Stomach (tissue), 9 donors: ENCODE measurements around the gene ACAP2. TPM values are rescaled to one million over a fixed set of nuclear protein-coding genes. Genes with fewer than 3 reads are reported as not detected.
A peak's percentile ranks its signal among the peaks of the same experiment; 100 is the strongest.

ENCODE experiments used
- DNase-seq, 2 donors: peaks; one replicate each; pipeline versions ENCODE4 v3.0.0 to v3.0.0-alpha.2; 2013 to 2019
- H3K27ac ChIP-seq, 5 donors: fragments of 200-600 bp in 4 of 5; sonication (generic) in 4 of 5; one replicate each; pipeline ENCODE4 v1.5.1; 2013 to 2019; ENCODE audit warnings: mild to moderate bottlenecking in 1 of 5, moderate library complexity in 1 of 5
- H3K27me3 ChIP-seq, 3 donors: fragments of 200-600 bp; sonication (generic); one replicate each; pipeline ENCODE4 v1.5.1; 2017 to 2019; ENCODE audit warnings: mixed run types in 1 of 3
- H3K36me3 ChIP-seq, 4 donors: fragments of 200-600 bp; sonication (generic); 1 replicate in 3 of 4; 2 replicates in 1 of 4; pipeline ENCODE4 v1.5.1; 2016 to 2019
- H3K4me1 ChIP-seq, 4 donors: fragments of 200-600 bp; sonication (generic); one replicate each; pipeline ENCODE4 v1.5.1; 2016 to 2019
- H3K4me3 ChIP-seq, 4 donors: fragments of 200-600 bp; sonication (generic) in 3 of 4; one replicate each; pipeline ENCODE4 v1.5.1; 2016 to 2019; ENCODE audit warnings: mild to moderate bottlenecking in 1 of 4
- H3K9me3 ChIP-seq, 4 donors: fragments of 200-600 bp; sonication (generic); one replicate each; pipeline ENCODE4 v1.5.1; 2016 to 2019
- CTCF ChIP-seq, 7 experiments: fragments of 450-650 bp in 4 of 7; fragments of 200-600 bp in 3 of 7; sonication (generic) in 3 of 7; IDR thresholded peaks; one replicate each; pipeline ENCODE4 v1.5.1; 2016 to 2019; ENCODE audit warnings: antibody characterized with exemption in 7 of 7, control low read depth in 2 of 7, mild to moderate bottlenecking in 1 of 7
- EP300 ChIP-seq: sonication (generic); formaldehyde crosslinking; IDR thresholded peaks from one replicate; pipeline ENCODE4 v1.6.1; 2017; ENCODE audit warnings: antibody characterized with exemption
- POLR2A ChIP-seq, 4 donors: fragments of 450-650 bp; IDR thresholded peaks; one replicate each; pipeline ENCODE4 v1.6.1; 2016; ENCODE audit warnings: antibody characterized with exemption in 4 of 4, control low read depth in 2 of 4, mild to moderate bottlenecking in 1 of 4, moderate library complexity in 1 of 4
- POLR2AphosphoS5 ChIP-seq, 3 donors: sonication (generic); formaldehyde crosslinking; IDR thresholded peaks; one replicate each; pipeline ENCODE4 v1.6.1; 2016; ENCODE audit warnings: antibody characterized with exemption in 3 of 3
- WGBS, 5 donors: extraction: QIAGEN DNeasy Blood & Tissue Kit in 3 of 5; methylation state at CpG; one replicate each; pipeline versions ENCODE4 v1.1.5 to v1.1.7; 2013 to 2018; 5-methylcytosine and 5-hydroxymethylcytosine counted together
- intact Hi-C: fragments of 100-400 bp; cut with DNase I; formaldehyde crosslinking; loops from one replicate; pipeline ENCODE4 v1.15.1; 2023; ENCODE audit warnings: low total_unique reads
- polyA plus RNA-seq, 3 donors: library from polyadenylated mRNA; stranded (reverse); fragments of 200-250 nt; gene quantifications; one replicate each; pipeline ENCODE4 v1.2.3, GENCODE V29; 2013
- total RNA-seq, 5 donors: library from RNA; depleted of rRNA; stranded (reverse); fragments of >200 nt; gene quantifications; one replicate each; pipeline versions ENCODE4 v1.1.0 to v1.2.3, GENCODE V29; 2014 to 2016
- donor health status: healthy with polysubstance abuse.
- donor health status: Bipolar disorder and iron deficiency.
- donor health status: healthy.

Gene ACAP2
- total and polyA plus RNA-seq, 8 donors = 4.6 to 159 (median 41.1) TPM

GRCh38 chr3:195348426-195349115, 94.2 kb downstream of the ACAP2 start:
- no peak overlapping the region for H3K27ac ChIP-seq
- peaks cover 0 to 5% (median 0%) of the 10 kb centered on the region in 4 donors for H3K4me1 ChIP-seq
- DNase-seq = peak in 1 of 2 donors; percentile 22
- H3K27me3 ChIP-seq = no peaks in the 10 kb centered on the region
- TF ChIP-seq EP300 (no peak), CTCF (IDR thresholded peaks at IDR 0.05) (no peak), POLR2A (IDR thresholded peaks at IDR 0.05) (no peak), POLR2AphosphoS5 (IDR thresholded peaks at IDR 0.05) (no peak)
- no peak overlapping the region for H3K4me3 ChIP-seq
- no peaks in the 10 kb centered on the region for H3K9me3 ChIP-seq
- peaks cover 0 to 17% (median 14%) of the 10 kb centered on the region in 4 donors for H3K36me3 ChIP-seq
- intact Hi-C loops = no loop called here
- 90 to 96% (median 95%) methylated on average over 5 of the region's 5 CpGs for WGBS, 5 donors

- intact Hi-C loops = no loop called here
- Histone ChIP-seq H3K9me3 (no peaks in the 10 kb centered on the region), H3K27ac (no peak overlapping the region), H3K36me3 (peaks cover 3 to 49% (median 30%) of the 10 kb centered on the region in 4 donors), H3K27me3 (no peaks in the 10 kb centered on the region), H3K4me3 (no peak overlapping the region), H3K4me1 (no peaks in the 10 kb centered on the region)
- WGBS, 5 donors = 95 to 100% (median 97%) methylated on average over 8 of the region's 8 CpGs
- no peak for DNase-seq
- TF ChIP-seq POLR2AphosphoS5 (IDR thresholded peaks at IDR 0.05) (no peak), POLR2A (IDR thresholded peaks at IDR 0.05) (no peak), EP300 (no peak), CTCF (IDR thresholded peaks at IDR 0.05) (no peak)
These were observed 105.1 kb downstream of the ACAP2 start for GRCh38 chr3:195337747-195338146.

GRCh38 chr3:195334967-195335366, 107.9 kb downstream of the ACAP2 start:
- H3K4me1 ChIP-seq = no peaks in the 10 kb centered on the region
- no peak overlapping the region for H3K4me3 ChIP-seq
- no peaks in the 10 kb centered on the region for H3K27me3 ChIP-seq
- no peak overlapping the region for H3K27ac ChIP-seq
- no peak for DNase-seq
- peaks cover 7 to 53% (median 42%) of the 10 kb centered on the region in 4 donors for H3K36me3 ChIP-seq
- 87 to 99% (median 96%) methylated on average over 1 of the region's 1 CpG for WGBS, 5 donors
- intact Hi-C loops = no loop called here
- no peak for TF ChIP-seq CTCF (IDR thresholded peaks at IDR 0.05)
- TF ChIP-seq POLR2AphosphoS5 (IDR thresholded peaks at IDR 0.05) = no peak
- TF ChIP-seq POLR2A (IDR thresholded peaks at IDR 0.05) = no peak
- TF ChIP-seq EP300 = no peak
- H3K9me3 ChIP-seq = no peaks in the 10 kb centered on the region

- 96 to 98% (median 97%) methylated on average over 4 to 5 of the region's 5 CpGs for WGBS, 5 donors
- intact Hi-C loops = no loop called here
- Histone ChIP-seq H3K4me3 (no peak overlapping the region), H3K27me3 (no peaks in the 10 kb centered on the region), H3K36me3 (peaks cover 7 to 33% (median 29%) of the 10 kb centered on the region in 4 donors), H3K4me1 (no peaks in the 10 kb centered on the region), H3K27ac (no peak overlapping the region), H3K9me3 (peaks cover 0 to 9% (median 7%) of the 10 kb centered on the region in 4 donors)
- peak in 1 of 2 donors; percentile 4 for DNase-seq
- TF ChIP-seq POLR2A (IDR thresholded peaks at IDR 0.05) (no peak), CTCF (IDR thresholded peaks at IDR 0.05) (no peak), POLR2AphosphoS5 (IDR thresholded peaks at IDR 0.05) (no peak), EP300 (no peak)
These were observed 123.8 kb downstream of the ACAP2 start for GRCh38 chr3:195319060-195319459.
